Measurements from ENCODE around the gene SCAND1.

DNA sequence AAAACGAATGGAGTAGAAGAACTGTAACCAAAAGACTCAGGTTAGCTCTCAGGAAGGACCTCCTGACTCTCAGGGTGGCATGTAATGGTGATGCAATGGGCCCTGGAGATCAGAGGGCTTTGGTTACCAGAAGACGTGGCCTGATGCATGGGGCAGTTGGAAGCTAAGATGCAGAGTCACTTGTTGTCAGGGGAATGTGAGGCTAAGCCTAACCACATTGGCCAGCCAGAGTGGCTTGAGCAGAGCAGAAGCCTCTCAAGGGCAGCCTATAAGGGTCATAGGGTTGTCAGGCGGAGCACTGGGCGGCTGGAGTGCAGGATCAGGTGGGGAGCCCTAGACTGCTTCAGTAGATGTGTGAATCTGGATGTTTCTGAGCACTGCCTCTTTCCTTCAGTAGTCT, 20.0 kb upstream of the SCAND1 start:
- TF ChIP-seq POLR2A (conservative IDR thresholded peaks at IDR 0.05), result no peak
- TF ChIP-seq, protein P1, sequence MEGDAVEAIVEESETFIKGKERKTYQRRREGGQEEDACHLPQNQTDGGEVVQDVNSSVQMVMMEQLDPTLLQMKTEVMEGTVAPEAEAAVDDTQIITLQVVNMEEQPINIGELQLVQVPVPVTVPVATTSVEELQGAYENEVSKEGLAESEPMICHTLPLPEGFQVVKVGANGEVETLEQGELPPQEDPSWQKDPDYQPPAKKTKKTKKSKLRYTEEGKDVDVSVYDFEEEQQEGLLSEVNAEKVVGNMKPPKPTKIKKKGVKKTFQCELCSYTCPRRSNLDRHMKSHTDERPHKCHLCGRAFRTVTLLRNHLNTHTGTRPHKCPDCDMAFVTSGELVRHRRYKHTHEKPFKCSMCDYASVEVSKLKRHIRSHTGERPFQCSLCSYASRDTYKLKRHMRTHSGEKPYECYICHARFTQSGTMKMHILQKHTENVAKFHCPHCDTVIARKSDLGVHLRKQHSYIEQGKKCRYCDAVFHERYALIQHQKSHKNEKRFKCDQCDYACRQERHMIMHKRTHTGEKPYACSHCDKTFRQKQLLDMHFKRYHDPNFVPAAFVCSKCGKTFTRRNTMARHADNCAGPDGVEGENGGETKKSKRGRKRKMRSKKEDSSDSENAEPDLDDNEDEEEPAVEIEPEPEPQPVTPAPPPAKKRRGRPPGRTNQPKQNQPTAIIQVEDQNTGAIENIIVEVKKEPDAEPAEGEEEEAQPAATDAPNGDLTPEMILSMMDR (IDR thresholded peaks at IDR 0.05 in 2 of 3, conservative IDR thresholded peaks at IDR 0.05 in 1 of 3; ENCODE audit: insufficient read depth in 2 of 3, low read depth in 1 of 3, low read length in 3 of 3), result no peak
- no peak for TF ChIP-seq ZNF24 (IDR thresholded peaks at IDR 0.05)
- TF ChIP-seq, protein P2, sequence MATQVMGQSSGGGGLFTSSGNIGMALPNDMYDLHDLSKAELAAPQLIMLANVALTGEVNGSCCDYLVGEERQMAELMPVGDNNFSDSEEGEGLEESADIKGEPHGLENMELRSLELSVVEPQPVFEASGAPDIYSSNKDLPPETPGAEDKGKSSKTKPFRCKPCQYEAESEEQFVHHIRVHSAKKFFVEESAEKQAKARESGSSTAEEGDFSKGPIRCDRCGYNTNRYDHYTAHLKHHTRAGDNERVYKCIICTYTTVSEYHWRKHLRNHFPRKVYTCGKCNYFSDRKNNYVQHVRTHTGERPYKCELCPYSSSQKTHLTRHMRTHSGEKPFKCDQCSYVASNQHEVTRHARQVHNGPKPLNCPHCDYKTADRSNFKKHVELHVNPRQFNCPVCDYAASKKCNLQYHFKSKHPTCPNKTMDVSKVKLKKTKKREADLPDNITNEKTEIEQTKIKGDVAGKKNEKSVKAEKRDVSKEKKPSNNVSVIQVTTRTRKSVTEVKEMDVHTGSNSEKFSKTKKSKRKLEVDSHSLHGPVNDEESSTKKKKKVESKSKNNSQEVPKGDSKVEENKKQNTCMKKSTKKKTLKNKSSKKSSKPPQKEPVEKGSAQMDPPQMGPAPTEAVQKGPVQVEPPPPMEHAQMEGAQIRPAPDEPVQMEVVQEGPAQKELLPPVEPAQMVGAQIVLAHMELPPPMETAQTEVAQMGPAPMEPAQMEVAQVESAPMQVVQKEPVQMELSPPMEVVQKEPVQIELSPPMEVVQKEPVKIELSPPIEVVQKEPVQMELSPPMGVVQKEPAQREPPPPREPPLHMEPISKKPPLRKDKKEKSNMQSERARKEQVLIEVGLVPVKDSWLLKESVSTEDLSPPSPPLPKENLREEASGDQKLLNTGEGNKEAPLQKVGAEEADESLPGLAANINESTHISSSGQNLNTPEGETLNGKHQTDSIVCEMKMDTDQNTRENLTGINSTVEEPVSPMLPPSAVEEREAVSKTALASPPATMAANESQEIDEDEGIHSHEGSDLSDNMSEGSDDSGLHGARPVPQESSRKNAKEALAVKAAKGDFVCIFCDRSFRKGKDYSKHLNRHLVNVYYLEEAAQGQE (IDR thresholded peaks at IDR 0.05; ENCODE audit: borderline replicate concordance), result no peak
- TF ChIP-seq, protein P2 (CRISPR knock-in tag; IDR thresholded peaks at IDR 0.05; ENCODE audit: low read depth), result no peak
- no peak for TF ChIP-seq ZNF253 (CRISPR knock-in tag; conservative IDR thresholded peaks at IDR 0.05)
- no peak for TF ChIP-seq PHF8 (IDR thresholded peaks at IDR 0.05; ENCODE audit: borderline replicate concordance, low read length)
- TF ChIP-seq BRF1 (IDR thresholded peaks at IDR 0.05; ENCODE audit: borderline replicate concordance, extremely low read depth, insufficient read length), result no peak
- TF ChIP-seq GABPA (tag; conservative IDR thresholded peaks at IDR 0.05; ENCODE audit: low read depth), result no peak
- no peak for TF ChIP-seq PPARD (CRISPR knock-in tag; IDR thresholded peaks at IDR 0.05)
- no peak for TF ChIP-seq SP1 (CRISPR knock-in tag; IDR thresholded peaks at IDR 0.05)
- TF ChIP-seq NFRKB (IDR thresholded peaks at IDR 0.05; ENCODE audit: low read depth), result no peak
- TF ChIP-seq SMARCB1 (IDR thresholded peaks at IDR 0.05; ENCODE audit: insufficient read length, low read depth), result no peak
- TF ChIP-seq ZNF311 (CRISPR knock-in tag; IDR thresholded peaks at IDR 0.05), result no peak
- no peak for TF ChIP-seq POLR3G (IDR thresholded peaks at IDR 0.05; ENCODE audit: extremely low read depth, insufficient read length, insufficient replicate concordance)

Data from K562 (cell line).